DMS53 treated with DMSO at 0.1 percent for 48 hours (cell line): ENCODE results near the gene ZNF134.

Source experiments
- DNase-seq: peaks from one replicate; lab custom pipeline; 2025; ENCODE audit not compliant: unreplicated experiment; lab: John Stamatoyannopoulos, UW

The ZNF134 gene

DNA sequence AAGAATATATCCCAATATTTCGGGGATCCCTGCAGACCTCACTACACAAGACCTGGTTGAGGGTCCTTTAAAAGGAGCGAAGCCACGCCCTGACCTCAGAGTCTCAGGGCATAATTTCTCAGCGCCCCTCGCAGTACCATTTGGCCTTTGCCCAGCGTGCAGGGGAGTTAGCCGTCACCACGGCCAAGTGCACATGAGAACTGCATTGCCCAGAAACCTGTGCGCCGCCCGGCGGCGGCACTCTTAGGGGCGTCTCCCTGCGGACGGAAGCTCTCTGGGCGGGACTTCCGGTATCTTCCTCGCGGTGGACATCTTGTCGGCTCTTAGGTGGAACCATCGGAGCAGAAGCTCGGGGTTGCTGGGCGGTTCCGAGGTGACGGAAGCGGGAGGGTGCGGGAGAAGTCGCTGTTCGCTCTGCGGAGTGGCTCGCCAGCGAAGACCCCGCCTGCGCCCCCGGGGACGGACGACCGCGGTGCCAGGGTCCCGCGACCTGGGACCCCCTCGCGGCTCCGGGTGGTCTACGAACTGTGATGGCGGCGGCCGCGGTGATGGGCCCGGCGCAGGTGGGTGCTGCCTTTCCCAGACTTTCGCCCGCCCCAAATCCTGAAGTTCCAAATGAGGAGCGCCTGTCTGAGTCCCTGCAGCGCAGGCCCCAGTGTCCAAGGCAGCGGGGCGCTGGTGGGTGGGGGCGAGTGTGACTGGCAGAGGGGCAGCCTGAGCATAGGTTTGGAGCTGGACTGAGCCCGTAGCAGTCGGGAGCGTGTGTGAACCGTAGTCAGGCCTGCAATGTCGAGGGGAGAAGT is at the start of gene ZNF134:
Gene ZNF134, plus strand, starts transcription at position 302 of the 803 bp plus-strand sequence. CDS start 5,227 bp downstream, outside the sequence.
- DNase-seq: peak; percentile 80

DNA sequence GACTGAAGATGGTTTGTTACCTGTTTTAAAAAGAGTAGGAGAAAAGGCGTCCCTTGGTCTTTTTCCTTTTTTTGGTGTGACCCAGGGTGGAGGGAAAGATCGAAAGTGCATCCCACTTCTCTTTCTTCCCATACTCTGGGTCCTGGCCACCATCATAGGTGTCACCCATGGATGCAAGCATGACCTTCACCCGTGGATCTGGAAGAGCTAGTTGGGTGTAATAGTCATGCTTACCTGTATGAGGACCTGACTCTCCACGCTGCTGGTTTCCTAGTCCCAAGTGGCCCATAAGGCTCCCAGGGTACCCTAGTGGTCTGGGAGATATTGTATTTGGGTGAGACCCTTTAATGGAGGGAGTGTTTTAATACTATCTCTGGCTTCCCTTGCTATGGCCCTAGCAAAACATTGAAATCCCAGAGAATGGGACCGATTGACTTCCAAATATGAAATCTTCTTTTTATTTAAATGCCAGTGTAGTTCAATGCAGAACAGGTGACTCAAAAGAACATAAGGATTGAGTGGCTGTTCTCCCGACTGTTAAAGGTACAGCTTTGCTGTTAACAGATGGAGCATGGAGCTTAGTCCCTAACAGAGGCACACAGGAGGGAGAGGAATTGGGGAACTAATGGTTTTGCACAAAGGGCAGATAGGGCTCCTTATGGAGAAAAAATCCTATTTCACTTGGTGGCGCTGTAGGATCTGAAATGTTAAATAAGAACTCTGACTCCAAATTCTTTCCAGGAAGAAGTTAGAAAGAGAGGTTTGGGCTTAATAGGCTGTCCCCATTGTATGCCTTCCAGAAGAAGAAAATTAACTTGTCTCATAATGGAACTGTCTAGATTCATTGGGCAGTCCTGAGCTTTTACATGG is 47.4 kb upstream of the ZNF134 start:
- no peak for DNase-seq

DNA sequence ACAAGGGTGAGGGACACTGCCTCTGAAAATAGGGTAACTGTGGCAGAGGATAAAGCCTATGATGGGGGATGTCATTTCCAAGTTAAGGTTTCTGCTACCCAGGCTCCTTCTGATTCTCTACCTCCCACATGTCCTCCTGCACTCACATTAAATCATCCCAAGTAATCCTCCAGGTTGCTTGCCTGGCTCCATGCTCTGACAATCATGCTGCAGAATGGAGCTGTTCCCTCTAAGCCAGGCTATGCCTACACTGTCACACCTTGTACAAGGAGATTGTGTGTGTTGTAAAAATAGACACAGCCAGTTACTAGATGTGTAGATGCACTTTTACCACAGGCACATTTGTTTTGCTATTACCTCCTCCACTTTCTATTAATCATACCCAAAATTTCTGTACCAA is 43.3 kb upstream of the ZNF134 start:
- DNase-seq: no peak

DNA sequence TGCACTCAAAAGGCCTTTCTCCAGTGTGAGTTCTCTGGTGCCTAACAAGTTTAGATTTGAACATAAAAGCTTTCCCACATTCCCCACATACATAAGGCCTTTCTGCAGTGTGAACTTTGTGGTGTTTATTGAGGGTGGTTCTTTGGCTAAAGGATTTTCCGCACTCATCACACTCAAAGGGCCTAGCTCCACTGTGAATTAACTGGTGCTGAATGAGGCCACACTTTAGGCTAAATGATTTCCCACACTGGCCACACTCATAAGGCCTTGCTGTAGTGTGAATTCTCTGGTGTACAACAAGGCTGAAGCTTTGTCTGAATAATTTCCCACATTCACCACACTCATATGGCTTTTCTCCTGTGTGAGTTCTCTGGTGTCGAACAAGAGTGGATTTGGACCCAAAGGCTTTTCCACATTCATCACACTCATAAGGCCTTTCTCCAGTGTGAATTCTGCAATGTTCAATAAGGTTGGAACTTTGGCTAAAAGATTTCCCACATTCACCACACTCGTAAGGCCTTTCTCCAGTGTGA is 41.6 kb upstream of the ZNF134 start:
- no peak for DNase-seq

DNA sequence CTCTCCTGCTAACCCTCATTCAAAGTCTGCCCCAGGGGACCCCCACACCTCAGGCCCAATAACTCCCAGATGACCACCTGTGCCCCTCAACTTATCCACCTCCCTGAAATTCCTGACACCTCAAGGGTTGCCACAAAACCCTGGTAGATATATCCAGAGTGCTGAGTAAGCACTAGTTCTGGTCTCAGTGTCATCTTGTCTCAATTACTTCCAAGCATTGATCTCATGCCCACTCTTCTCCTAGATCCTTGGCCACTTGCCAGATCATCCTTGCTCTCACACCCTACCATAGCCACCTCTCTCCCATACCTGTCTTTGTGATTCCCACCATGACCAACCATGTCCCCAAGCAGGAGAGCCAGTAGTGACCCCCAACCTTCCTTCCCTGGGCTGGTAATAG is 37.4 kb upstream of the ZNF134 start:
- no peak for DNase-seq

DNA sequence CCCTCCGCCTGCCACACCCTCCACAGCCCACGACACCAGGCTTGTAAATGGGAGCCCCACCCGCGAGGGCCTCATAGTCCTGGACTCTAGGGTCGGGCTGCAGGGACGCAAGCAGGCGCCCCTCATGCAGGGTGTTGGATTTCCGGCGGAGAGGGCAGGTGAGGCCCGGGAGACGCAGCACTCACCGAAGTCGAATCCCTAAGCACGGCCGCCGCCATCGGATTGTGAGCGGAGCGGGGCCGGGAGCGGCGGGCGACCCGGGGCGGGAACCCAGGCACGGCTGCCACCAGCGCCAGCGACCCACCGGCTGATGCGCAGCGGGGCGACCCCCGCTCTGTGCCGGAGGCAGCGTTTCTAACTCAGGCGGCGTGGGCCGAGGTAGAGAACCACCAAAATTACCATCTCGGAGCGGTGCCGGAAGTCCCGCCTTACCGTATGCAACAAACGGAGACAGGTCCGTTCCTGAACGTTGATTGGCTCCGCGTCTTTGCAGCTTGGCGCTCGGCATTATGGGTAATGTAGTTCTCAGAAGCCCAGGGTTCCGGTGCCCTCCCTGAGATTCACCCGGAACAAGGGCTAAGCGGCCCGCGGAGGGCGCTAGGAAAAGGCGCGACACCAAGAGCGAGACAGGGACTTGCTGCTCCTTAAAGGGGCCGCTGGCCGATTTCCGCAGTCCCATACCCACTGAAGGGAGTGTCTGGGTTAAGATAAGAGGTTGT is 35.4 kb upstream of the ZNF134 start, which contains the start of gene ZNF416:
Gene ZNF416, minus strand, starts transcription at position 425 of the 719 bp plus-strand sequence. Its CDS starts 207 bp downstream, at position 218.
- DNase-seq: peak; percentile 98

DNA sequence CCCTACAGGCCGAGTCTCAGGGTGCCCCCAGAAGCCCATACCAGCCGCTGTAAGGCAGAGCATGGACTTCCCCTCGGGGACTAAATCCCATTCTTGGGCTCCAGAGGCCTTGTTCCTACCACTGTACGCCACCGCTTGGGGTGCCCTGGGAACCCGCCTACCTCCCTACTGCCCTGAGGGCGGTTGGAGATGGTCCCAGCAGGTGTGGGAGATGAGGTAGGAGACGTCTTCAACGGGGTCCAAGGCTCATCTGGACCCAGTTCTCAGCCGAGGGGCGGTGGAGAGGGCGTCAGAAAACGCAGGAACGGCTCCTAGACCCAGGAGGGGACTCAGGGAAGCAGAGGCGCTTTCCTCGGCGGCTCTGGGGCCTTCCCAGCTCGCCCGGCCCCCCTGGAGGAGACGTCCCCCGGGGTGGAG is 30.9 kb upstream of the ZNF134 start:
- no peak for DNase-seq

DNA sequence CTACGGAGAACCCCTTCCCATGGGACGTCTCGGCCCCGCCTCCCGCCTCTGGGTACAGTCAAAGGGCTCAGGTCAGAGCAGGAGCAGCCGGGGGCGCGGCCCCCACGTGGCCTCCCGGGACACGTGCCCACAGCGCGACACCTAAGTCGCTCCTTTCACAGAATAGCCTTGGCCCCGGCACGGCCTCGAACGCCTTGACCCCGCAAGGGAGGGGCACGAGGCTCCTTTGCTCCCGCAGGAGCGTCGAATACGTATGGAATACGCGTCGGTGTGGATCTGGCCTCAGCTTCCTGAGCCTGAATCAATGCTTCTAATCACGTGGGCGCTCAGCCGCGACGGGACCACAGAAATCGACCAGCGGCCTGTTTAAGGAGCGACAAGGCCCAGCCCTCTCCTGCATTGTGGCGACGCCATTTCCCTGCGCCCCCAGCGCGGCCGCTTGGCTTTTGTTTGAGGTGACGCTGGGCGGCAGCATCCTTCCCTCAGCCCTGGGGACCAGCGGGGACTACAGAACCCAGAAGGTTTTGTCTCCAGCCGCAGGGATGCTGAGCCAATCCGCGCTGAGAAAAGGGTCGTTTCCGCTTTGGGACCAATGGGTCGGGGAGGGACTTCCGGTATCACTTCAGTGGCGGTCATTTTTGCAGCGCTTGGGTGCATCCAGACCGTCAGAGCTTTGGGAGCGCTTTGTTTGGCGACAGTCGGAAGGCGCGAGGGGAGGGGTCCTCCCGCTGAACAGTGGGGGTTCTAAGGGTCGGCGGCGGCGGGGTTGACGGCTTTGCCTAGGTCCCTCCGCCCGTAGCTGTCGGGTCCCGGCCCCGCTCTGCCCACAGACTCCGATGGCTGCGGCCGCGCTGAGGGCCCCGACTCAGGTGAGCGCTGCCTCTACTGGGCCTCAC is 30.3 kb upstream of the ZNF134 start, which contains the start of gene ZIK1:
Gene ZIK1, plus strand, starts transcription at position 625 of the 896 bp plus-strand sequence. Its CDS starts 212 bp downstream, at position 837.
- peak; percentile 86 for DNase-seq

DNA sequence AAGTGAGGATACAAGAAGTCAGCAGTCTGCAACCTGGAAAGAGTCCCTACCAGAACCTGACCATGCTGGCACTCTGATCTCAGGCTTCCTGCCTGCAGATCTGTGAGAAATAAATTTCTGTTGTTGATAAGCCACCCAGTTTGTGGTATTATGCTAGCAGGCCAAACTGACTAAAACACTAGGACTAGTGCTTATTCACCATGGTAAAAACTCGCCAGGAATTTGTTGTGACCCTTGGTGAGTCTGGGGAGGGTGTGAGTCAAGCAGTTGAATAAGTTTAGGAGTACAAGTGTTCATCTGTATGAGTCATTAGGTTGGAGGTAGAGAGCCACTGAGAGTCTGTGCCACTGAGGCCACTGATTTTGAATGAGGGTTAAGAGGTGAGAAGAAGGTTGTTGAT is 26.5 kb upstream of the ZNF134 start:
- no peak for DNase-seq

DNA sequence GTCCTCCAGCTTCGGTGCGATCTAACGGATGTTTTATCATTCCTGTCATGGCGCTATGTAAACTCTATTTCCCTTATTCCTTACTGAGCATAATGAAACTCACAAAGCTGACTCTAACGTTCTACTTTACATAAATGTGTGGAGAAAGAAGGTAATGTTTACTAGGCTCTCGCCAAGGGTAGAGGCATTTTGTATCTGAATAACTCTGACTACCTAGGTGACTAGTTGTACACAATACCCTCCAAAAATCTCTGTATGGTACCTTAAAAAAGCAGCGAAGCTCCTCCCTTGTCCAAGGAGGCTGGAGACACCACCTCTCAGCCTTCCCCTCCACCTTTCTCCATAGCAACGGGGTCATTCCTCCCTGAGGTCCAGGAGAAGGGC is 14.7 kb upstream of the ZNF134 start:
- DNase-seq: no peak

DNA sequence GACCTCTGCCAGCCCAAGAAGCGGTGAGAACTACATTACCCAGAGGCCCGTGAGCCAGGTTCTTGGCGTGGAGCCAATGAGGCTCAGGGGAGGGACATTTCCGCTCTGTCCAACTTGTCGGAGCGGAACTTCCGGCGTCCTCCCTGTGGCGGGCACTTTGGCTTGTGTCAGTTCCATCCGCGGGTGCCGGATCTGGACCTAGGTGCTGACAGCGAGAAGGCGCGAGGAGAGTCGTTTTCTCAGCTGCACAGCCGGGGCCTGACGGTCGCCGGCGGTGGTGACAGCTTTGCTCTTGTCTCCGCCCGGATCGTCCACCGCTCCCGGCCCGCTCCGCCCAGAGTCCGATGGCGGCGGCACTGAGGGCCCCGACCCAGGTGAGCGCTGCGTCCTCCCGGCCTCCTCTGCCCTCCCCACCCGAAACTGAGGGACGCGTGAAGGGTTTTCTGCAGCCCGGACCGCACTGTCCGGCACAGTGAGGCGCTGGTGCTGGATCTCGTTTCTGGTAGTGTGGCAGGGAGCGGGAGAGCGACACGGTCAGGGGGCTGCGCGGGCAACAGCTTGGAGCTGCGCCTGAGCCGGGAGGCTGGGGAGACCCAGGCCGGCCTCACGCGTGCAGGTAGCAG is 14.2 kb upstream of the ZNF134 start, which contains the start of gene ZNF530:
Gene ZNF530, plus strand, starts transcription at position 125 of the 623 bp plus-strand sequence. CDS start 4,461 bp downstream, outside the sequence.
- peak; percentile 73 for DNase-seq

DNA sequence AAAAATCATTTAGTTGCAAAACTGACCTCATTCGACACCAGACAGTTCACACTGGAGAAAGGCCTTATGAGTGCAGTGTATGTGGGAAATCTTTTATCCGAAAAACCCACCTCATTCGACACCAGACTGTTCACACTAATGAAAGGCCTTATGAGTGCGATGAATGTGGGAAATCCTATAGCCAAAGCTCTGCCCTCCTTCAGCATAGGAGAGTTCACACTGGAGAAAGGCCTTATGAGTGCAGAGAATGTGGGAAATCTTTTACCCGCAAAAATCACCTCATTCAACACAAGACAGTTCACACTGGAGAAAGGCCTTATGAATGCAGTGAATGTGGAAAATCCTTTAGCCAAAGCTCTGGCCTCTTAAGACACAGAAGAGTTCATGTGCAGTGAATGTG is 7.1 kb upstream of the ZNF134 start:
- DNase-seq: no peak

DNA sequence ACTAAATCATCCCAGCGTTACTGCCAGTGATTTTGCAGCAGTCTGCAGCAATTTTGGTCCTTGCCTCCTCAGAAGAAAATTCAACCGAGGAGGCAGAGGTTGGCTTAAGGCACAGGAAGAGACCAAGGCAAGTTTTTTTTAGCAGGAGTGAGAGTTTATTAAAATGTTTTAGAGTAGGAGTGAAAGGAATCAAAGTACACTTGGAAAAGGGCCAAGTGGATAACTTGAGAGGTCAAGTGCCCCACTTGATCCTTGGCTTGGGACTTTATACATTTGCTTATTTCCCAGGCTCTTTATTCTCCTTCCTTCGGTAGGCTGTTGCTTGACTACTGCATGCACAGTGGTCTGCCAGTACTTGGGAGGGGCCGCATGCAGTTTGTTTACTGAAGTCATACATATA is 2.9 kb upstream of the ZNF134 start:
- no peak for DNase-seq

DNA sequence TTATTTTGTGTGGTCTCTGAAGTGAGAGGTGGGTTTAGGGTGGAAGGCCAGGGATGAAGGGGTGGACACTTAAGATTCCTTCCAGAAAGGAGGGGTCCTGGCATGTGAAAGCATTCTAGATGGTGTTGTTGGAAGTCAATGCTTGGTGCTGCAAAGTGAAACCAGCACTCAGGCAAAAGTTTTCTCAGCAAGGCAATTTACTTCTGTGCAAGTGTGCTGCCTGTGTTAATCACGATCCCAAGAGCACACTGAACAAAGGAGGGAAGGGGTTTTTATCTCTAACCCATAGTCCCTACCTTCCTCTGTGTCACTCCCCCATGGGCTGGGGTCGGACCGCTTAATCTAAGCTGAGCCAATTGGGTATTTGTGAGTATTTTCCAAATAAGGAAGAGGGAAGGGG is 1.3 kb downstream of the ZNF134 start:
- DNase-seq: no peak

DNA sequence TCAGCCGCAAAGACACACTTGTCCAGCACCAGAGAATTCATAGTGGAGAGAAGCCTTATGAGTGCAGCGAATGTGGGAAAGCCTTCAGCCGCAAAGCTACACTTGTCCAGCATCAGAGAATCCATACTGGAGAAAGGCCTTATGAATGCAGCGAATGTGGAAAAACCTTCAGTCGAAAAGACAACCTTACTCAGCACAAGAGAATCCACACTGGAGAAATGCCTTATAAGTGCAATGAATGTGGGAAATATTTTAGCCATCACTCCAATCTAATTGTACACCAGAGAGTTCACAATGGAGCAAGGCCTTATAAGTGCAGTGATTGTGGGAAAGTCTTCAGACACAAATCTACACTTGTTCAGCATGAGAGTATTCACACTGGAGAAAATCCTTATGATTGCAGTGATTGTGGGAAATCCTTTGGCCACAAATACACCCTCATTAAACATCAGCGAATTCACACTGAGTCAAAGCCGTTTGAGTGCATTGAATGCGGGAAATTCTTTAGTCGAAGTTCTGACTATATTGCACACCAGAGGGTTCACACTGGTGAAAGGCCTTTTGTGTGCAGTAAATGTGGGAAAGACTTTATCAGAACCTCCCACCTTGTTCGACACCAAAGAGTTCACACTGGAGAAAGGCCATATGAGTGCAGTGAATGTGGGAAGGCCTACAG is 6.8 kb downstream of the ZNF134 start:
- DNase-seq: no peak

DNA sequence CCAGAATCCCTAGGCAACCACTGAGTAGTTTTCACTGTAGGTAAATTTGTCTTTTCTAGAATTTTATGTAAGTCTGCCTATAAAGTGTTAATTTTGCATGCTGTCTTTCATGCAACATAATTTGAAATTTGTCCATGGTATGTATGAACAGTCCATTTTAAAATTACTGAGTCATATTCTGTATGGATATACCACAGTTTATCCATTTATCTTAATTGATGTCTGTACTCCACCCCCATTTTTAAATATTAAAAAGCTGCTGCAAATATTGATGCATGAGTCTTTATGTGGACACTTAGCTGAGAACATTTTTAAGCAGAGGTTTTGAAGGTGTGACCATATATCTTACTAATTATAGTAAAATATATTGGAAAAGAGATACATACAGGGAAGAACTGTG is 9.0 kb downstream of the ZNF134 start:
- DNase-seq: no peak

DNA sequence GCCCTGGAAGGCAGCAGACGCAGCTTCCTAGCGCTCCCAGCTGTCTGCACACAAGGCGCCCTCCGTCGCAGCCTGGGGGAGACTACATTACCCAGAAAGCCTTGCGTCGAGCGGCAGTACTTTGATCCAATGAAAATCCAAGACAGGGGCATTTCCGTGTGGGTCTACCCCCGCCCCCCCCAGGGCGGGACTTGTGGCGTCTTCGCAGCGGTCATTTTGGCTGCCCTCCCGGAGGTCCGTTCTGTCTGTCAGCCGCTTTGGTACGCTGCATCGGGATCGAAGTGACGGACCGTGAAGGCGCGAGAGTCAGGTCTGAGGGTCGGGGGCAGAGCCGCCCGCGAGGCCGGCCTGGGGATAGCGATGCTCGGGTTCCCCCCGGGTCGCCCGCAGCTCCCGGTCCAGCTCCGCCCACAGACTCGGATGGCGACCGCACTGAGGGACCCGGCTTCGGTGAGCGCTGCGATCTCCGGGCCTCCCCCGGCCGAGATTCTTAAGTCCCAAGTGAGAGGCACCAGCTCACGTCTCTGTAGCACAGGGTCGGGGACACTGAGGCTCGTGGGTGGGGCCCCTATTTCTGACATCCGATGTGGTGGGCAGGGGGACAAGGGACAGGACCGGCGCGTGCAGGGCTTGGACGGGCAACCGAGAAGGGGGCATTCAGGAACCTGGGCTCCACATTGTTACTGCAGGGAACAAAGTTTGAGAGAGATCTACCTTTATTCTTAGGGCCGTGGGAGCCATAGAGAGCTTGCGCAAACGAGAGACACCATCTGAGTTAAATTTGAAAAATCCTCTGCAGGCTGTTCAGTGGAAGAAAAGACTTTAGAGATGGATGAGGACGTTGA is 19.2 kb downstream of the ZNF134 start, which contains the start of gene ZNF211:
Gene ZNF211, plus strand, starts transcription at position 182 of the 845 bp plus-strand sequence. Its CDS starts 179 bp downstream, at position 361.
- DNase-seq: peak; percentile 84

DNA sequence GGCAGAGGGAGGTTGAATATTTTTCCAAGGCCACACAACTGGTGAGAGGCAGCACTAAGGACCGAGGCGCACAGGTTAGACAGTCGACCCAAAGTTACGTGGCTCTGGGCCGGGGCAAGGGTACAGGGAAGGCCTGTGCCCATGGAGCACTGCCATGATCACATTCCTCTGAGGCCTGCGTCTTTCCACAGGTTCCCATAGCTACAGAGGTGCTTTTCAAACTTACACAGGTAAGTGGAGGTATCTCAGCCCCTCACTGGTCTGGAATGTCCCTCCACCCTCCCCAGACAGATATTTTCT is 19.7 kb downstream of the ZNF134 start:
- DNase-seq: no peak
